ENCODE data around the gene DEPDC5. TPM values are rescaled to one million over a fixed set of nuclear protein-coding genes. Genes with fewer than 3 reads are reported as not detected.
A peak's percentile ranks its signal among the peaks of the same experiment; 100 is the strongest.
"Not testable (repeated sequence)": the region's sequence is repeated elsewhere in the genome, so short reads cannot be mapped to it uniquely, and the experiment has no call there.

The DEPDC5 gene
- total RNA-seq, result 10 to 100 TPM; 25.9 to 86.4 (median 45.6) TPM

GRCh38 chr22:31753634-31754501 is at the start of gene DEPDC5:
TSS of gene DEPDC5 (plus strand) at chr22:31754019. CDS start at chr22:31754922, 903 bp downstream.
- H3K36me3 ChIP-seq, result peaks cover 0 to 4% (median 0%) of the 10 kb centered on the region in 4 donors
- no peaks in the 10 kb centered on the region for H3K9me3 ChIP-seq
- peak within 1 kb of the TSS; percentile 78 to 88 (median 84) for H3K4me3 ChIP-seq
- peak; percentile 98 for DNase-seq
- in situ Hi-C loops (cut with MboI; ENCODE audit: low pct_ligation_motif_present in 1 of 4, low pct_unique_long_range_greater_than_20kb in 1 of 4, low sequenced_read_pairs in 3 of 4), result no loop called here
- peak within 1 kb of the TSS; percentile 92 to 98 (median 95) for H3K27ac ChIP-seq
- intact Hi-C loops (cut with DNase I; ENCODE audit: low total_unique reads), result no loop called here
- H3K4me1 ChIP-seq, result peaks cover 13 to 42% (median 28%) of the 10 kb centered on the region in 4 donors
- H3K27me3 ChIP-seq, result no peaks in the 10 kb centered on the region
- whole genome bisulfite sequencing, 2 donors (ENCODE audit: low coverage in 1 of 2), result 1% methylated on average over 61 of the region's 65 CpGs; no CpG with 5 or more reads in 1 of the 2 donors
- no peak for TF ChIP-seq EP300 (IDR thresholded peaks at IDR 0.05; ENCODE audit: low read depth)
- peak; percentile 88 for TF ChIP-seq POLR2A (IDR thresholded peaks at IDR 0.05)
- TF ChIP-seq CTCF (IDR thresholded peaks at IDR 0.05), result no peak
- peak; percentile 81 to 94 (median 92) for TF ChIP-seq POLR2AphosphoS5 (IDR thresholded peaks at IDR 0.05)

GRCh38 chr22:31707519-31707918 is 46.3 kb upstream of the DEPDC5 start:
- Histone ChIP-seq H3K36me3 (peaks cover 0 to 25% (median 11%) of the 10 kb centered on the region in 4 donors), H3K4me3 (no peak overlapping the region), H3K27me3 (no peaks in the 10 kb centered on the region), H3K9me3 (no peaks in the 10 kb centered on the region), H3K4me1 (peaks cover 0 to 11% (median 3%) of the 10 kb centered on the region in 4 donors), H3K27ac (peak overlapping the region in 2 of 4 donors; percentile 17 to 18)
- DNase-seq, result peak; percentile 21
- 54 to 70% methylated on average over 5 to 8 of the region's 8 CpGs for WGBS, 2 donors (ENCODE audit: low coverage in 1 of 2)
- TF ChIP-seq POLR2AphosphoS5 (IDR thresholded peaks at IDR 0.05), result peak in 1 of 3 donors; percentile 13
- no peak for TF ChIP-seq POLR2A (IDR thresholded peaks at IDR 0.05)
- no peak for TF ChIP-seq CTCF (IDR thresholded peaks at IDR 0.05)
- in situ Hi-C loops (cut with MboI; ENCODE audit: low pct_ligation_motif_present in 1 of 4, low pct_unique_long_range_greater_than_20kb in 1 of 4, low sequenced_read_pairs in 3 of 4) (no loop called here), intact Hi-C loops (cut with DNase I; ENCODE audit: low total_unique reads) (no loop called here)

- H3K4me3 ChIP-seq; intact Hi-C loops (cut with DNase I; ENCODE audit: low total_unique reads); H3K9me3 ChIP-seq; DNase-seq; H3K27ac ChIP-seq; in situ Hi-C loops (cut with MboI; ENCODE audit: low pct_ligation_motif_present in 1 of 4, low pct_unique_long_range_greater_than_20kb in 1 of 4, low sequenced_read_pairs in 3 of 4); H3K27me3 ChIP-seq: not testable (repeated sequence)
- peaks cover 0 to 11% (median 3%) of the 10 kb centered on the region in 4 donors for H3K4me1 ChIP-seq
- peaks cover 0 to 51% (median 12%) of the 10 kb centered on the region in 4 donors for H3K36me3 ChIP-seq
- 80 to 94% methylated on average over 5 to 12 of the region's 12 CpGs for WGBS, 2 donors (ENCODE audit: low coverage in 1 of 2)
Observed at GRCh38 chr22:31711226-31711625, 42.6 kb upstream of the DEPDC5 start.

GRCh38 chr22:31715147-31715778 is 38.6 kb upstream of the DEPDC5 start:
- in situ Hi-C loops (cut with MboI; ENCODE audit: low pct_ligation_motif_present in 1 of 4, low pct_unique_long_range_greater_than_20kb in 1 of 4, low sequenced_read_pairs in 3 of 4) (no loop called here), intact Hi-C loops (cut with DNase I; ENCODE audit: low total_unique reads) (no loop called here)
- no peak for TF ChIP-seq EP300 (IDR thresholded peaks at IDR 0.05; ENCODE audit: low read depth)
- TF ChIP-seq POLR2A (IDR thresholded peaks at IDR 0.05), result no peak
- TF ChIP-seq POLR2AphosphoS5 (IDR thresholded peaks at IDR 0.05), result no peak
- TF ChIP-seq CTCF (IDR thresholded peaks at IDR 0.05), result no peak
- WGBS, 2 donors (ENCODE audit: low coverage in 1 of 2), result 78 to 92% methylated on average over 2 to 5 of the region's 5 CpGs
- H3K9me3 ChIP-seq, result no peaks in the 10 kb centered on the region
- H3K27ac ChIP-seq, result no peak overlapping the region
- H3K27me3 ChIP-seq, result no peaks in the 10 kb centered on the region
- peaks cover 0 to 71% (median 16%) of the 10 kb centered on the region in 4 donors for H3K36me3 ChIP-seq
- H3K4me3 ChIP-seq, result no peak overlapping the region
- DNase-seq, result no peak
- no peaks in the 10 kb centered on the region for H3K4me1 ChIP-seq

All from transverse colon (tissue), 4 donors.